ENCODE results near the gene OPN1SW. TPM values are rescaled to one million over a fixed set of nuclear protein-coding genes. Genes with fewer than 3 reads are reported as not detected.

The OPN1SW gene
- total RNA-seq, 1 experiment from 2014 or later, result not detected

GRCh38 chr7:128724743-128725142 lies 50.9 kb downstream of the OPN1SW start:
- Mint-ChIP-seq H3K4me1 (ENCODE audit: low read depth, unreplicated experiment) (no peaks in the 10 kb centered on the region), H3K27me3 (ENCODE audit: unreplicated experiment) (peaks cover 45% of the 10 kb centered on the region), H3K27ac (ENCODE audit: unreplicated experiment) (no peak overlapping the region), H3K9me3 (ENCODE audit: low read depth, unreplicated experiment) (no peaks in the 10 kb centered on the region), H3K4me3 (ENCODE audit: low read depth, unreplicated experiment) (no peak overlapping the region), H3K36me3 (ENCODE audit: insufficient read depth, unreplicated experiment) (no peaks in the 10 kb centered on the region)
- CTCF ChIA-PET, result no interaction called here
- no TSS peak for BruUV-seq (replicated peaks)
- TF ChIP-seq, protein P1, sequence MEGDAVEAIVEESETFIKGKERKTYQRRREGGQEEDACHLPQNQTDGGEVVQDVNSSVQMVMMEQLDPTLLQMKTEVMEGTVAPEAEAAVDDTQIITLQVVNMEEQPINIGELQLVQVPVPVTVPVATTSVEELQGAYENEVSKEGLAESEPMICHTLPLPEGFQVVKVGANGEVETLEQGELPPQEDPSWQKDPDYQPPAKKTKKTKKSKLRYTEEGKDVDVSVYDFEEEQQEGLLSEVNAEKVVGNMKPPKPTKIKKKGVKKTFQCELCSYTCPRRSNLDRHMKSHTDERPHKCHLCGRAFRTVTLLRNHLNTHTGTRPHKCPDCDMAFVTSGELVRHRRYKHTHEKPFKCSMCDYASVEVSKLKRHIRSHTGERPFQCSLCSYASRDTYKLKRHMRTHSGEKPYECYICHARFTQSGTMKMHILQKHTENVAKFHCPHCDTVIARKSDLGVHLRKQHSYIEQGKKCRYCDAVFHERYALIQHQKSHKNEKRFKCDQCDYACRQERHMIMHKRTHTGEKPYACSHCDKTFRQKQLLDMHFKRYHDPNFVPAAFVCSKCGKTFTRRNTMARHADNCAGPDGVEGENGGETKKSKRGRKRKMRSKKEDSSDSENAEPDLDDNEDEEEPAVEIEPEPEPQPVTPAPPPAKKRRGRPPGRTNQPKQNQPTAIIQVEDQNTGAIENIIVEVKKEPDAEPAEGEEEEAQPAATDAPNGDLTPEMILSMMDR (IDR thresholded peaks at IDR 0.05; ENCODE audit: unreplicated experiment), result no peak
- no peak for DNase-seq
- intact Hi-C loops (cut with micrococcal nuclease; ENCODE audit: unreplicated experiment), result no loop called here

Other genes with a start within 250 kb of the OPN1SW start
- gene GARIN1A, start 103.5 kb downstream of the OPN1SW start, total RNA-seq (2022), result 7.3 and 8.5 TPM in 2 replicates
- 115 and 154 TPM in 2 replicates for gene CALU, start 36.4 kb downstream of the OPN1SW start, total RNA-seq (2022)
- 2.2 and 5.9 TPM in 2 replicates for gene CCDC136, start 16.2 kb upstream of the OPN1SW start, total RNA-seq (2022)
- gene FLNC, start 54.6 kb upstream of the OPN1SW start, total RNA-seq (2022), result 0.42 and 0.98 TPM in 2 replicates
- 104 and 123 TPM in 2 replicates for gene ATP6V1F, start 87.1 kb upstream of the OPN1SW start, total RNA-seq (2022)
- 6.8 and 10.6 TPM in 2 replicates for gene KCP, start 134.9 kb upstream of the OPN1SW start, total RNA-seq (2022)
- gene IRF5, start 162.1 kb upstream of the OPN1SW start, total RNA-seq (2022), result 11.4 and 13.4 TPM in 2 replicates

Data from Calu3 (cell line).